NOMO-1 treated with DMSO at 0.1 percent for 48 hours (cell line): Measurements from ENCODE around the gene NPY4R.
"Not testable (repeated sequence)": the region's sequence is repeated elsewhere in the genome, so short reads cannot be mapped to it uniquely, and the experiment has no call there.

Source experiments
- DNase-seq: peaks from one replicate; lab custom pipeline; 2025; ENCODE audit not compliant: unreplicated experiment; lab: John Stamatoyannopoulos, UW

Gene NPY4R

GRCh38 chr10:46457071-46457470 is 8.7 kb downstream of the NPY4R start:
- DNase-seq = not testable (repeated sequence)

- not testable (repeated sequence) for DNase-seq
Observed at GRCh38 chr10:46455992-46456391, 9.8 kb downstream of the NPY4R start.

- DNase-seq = not testable (repeated sequence)
Observed at GRCh38 chr10:46451365-46451764, 14.4 kb downstream of the NPY4R start.

- DNase-seq = not testable (repeated sequence)
Observed at GRCh38 chr10:46450829-46451228, 14.9 kb downstream of the NPY4R start.

- DNase-seq = not testable (repeated sequence)
Observed at GRCh38 chr10:46447439-46447838, 18.3 kb downstream of the NPY4R start.

- not testable (repeated sequence) for DNase-seq
Observed at GRCh38 chr10:46445389-46446122, 20.2 kb downstream of the NPY4R start.

GRCh38 chr10:46443422-46443821 is 22.3 kb downstream of the NPY4R start:
- not testable (repeated sequence) for DNase-seq

GRCh38 chr10:46442706-46443275 is 23.0 kb downstream of the NPY4R start:
- DNase-seq = not testable (repeated sequence)

GRCh38 chr10:46441837-46442278 is 23.9 kb downstream of the NPY4R start:
- not testable (repeated sequence) for DNase-seq

GRCh38 chr10:46440942-46441341 is 24.8 kb downstream of the NPY4R start:
- DNase-seq = not testable (repeated sequence)

- not testable (repeated sequence) for DNase-seq
Observed at GRCh38 chr10:46423550-46423949, 42.2 kb downstream of the NPY4R start.

- DNase-seq = not testable (repeated sequence)
Observed at GRCh38 chr10:46419570-46420379, 46.0 kb downstream of the NPY4R start.

GRCh38 chr10:46418283-46418682 is 47.5 kb downstream of the NPY4R start:
- DNase-seq = not testable (repeated sequence)

- not testable (repeated sequence) for DNase-seq
Observed at GRCh38 chr10:46415291-46415690, 50.5 kb downstream of the NPY4R start.

GRCh38 chr10:46412665-46413064 is 53.1 kb downstream of the NPY4R start:
- DNase-seq = not testable (repeated sequence)

- DNase-seq = not testable (repeated sequence)
Observed at GRCh38 chr10:46411123-46411522, 54.6 kb downstream of the NPY4R start.
